GM19023 (cell line): ENCODE measurements around the gene GPATCH4.
"Not testable (repeated sequence)": the region's sequence is repeated elsewhere in the genome, so short reads cannot be mapped to it uniquely, and the experiment has no call there.

Source experiments
- ATAC-seq: cut with Tn5 transposase; IDR thresholded peaks from one replicate; pipeline ENCODE4 v1.9.1; 2021; ENCODE audit warnings: mild to moderate bottlenecking, moderate library complexity; ENCODE audit not compliant: unreplicated experiment

GPATCH4 gene

GRCh38 chr1:156581661-156582387, 19.5 kb downstream of the GPATCH4 start:
- no peak for ATAC-seq

GRCh38 chr1:156579472-156579871, 21.8 kb downstream of the GPATCH4 start, which contains the start of gene TTC24:
TTC24 (plus strand) TSS chr1:156579723; CDS start chr1:156581365, 1,642 bp downstream.
- no peak for ATAC-seq

GRCh38 chr1:156578055-156578454, 23.2 kb downstream of the GPATCH4 start:
- ATAC-seq, result no peak

- no peak for ATAC-seq
Measured at GRCh38 chr1:156577550-156577949, 23.7 kb downstream of the GPATCH4 start.

- ATAC-seq, result no peak
Measured at GRCh38 chr1:156574039-156574633, 27.1 kb downstream of the GPATCH4 start.

GRCh38 chr1:156572663-156573018, 28.6 kb downstream of the GPATCH4 start:
- no peak for ATAC-seq

- ATAC-seq, result peak; percentile 88
Measured at GRCh38 chr1:156571919-156572662, 29.2 kb downstream of the GPATCH4 start, which contains the start of gene IQGAP3. IQGAP3 (minus strand) TSS chr1:156572565; CDS start chr1:156572529, 36 bp downstream.

GRCh38 chr1:156571261-156571852, 29.9 kb downstream of the GPATCH4 start:
- ATAC-seq, result no peak

- no peak for ATAC-seq
Measured at GRCh38 chr1:156566436-156566835, 34.8 kb downstream of the GPATCH4 start.

GRCh38 chr1:156565519-156565918, 35.8 kb downstream of the GPATCH4 start:
- ATAC-seq, result no peak

- ATAC-seq, result no peak
Measured at GRCh38 chr1:156560585-156561163, 40.6 kb downstream of the GPATCH4 start.

- ATAC-seq, result no peak
Measured at GRCh38 chr1:156559797-156560385, 41.4 kb downstream of the GPATCH4 start.

GRCh38 chr1:156559086-156559796, 42.0 kb downstream of the GPATCH4 start:
- no peak for ATAC-seq

GRCh38 chr1:156556354-156556753, 44.9 kb downstream of the GPATCH4 start:
- no peak for ATAC-seq

GRCh38 chr1:156555715-156556114, 45.6 kb downstream of the GPATCH4 start:
- no peak for ATAC-seq

- ATAC-seq, result no peak
Measured at GRCh38 chr1:156554971-156555370, 46.3 kb downstream of the GPATCH4 start.

GRCh38 chr1:156553860-156554485, 47.3 kb downstream of the GPATCH4 start:
- ATAC-seq, result no peak

- ATAC-seq, result not testable (repeated sequence)
Measured at GRCh38 chr1:156552937-156553336, 48.3 kb downstream of the GPATCH4 start.

GRCh38 chr1:156552518-156552917, 48.8 kb downstream of the GPATCH4 start:
- no peak for ATAC-seq
